Ascending aorta (tissue), 2 donors: Measurements from ENCODE around the gene NSFL1C. TPM values are rescaled to one million over a fixed set of nuclear protein-coding genes. Genes with fewer than 3 reads are reported as not detected.

Experiments
- DNase-seq, 2 donors: peaks; one replicate each; pipeline ENCODE4 v3.0.0-alpha.2; 2019; ENCODE audit warnings: low spot score in 2 of 2
- H3K27ac ChIP-seq, 2 donors: fragments of 200-600 bp; sonication (generic); one replicate each; pipeline ENCODE4 v1.5.1; 2016 to 2017; ENCODE audit warnings: mild to moderate bottlenecking in 1 of 2
- H3K27me3 ChIP-seq: fragments of 200-600 bp; sonication (generic); one replicate; pipeline ENCODE4 v1.5.1; 2017
- H3K36me3 ChIP-seq, 2 donors: fragments of 200-600 bp; sonication (generic); one replicate each; pipeline ENCODE4 v1.5.1; 2016
- H3K4me1 ChIP-seq, 2 donors: fragments of 200-600 bp; sonication (generic); one replicate each; pipeline ENCODE4 v1.5.1; 2016 to 2017; ENCODE audit warnings: mild to moderate bottlenecking in 1 of 2
- H3K4me3 ChIP-seq, 2 donors: fragments of 200-600 bp; sonication (generic); one replicate each; pipeline ENCODE4 v1.5.1; 2016 to 2017; ENCODE audit warnings: mild to moderate bottlenecking in 1 of 2
- H3K9me3 ChIP-seq, 2 donors: fragments of 200-600 bp; sonication (generic); one replicate each; pipeline ENCODE4 v1.5.1; 2016
- CTCF ChIP-seq, 3 experiments: fragments of 200-600 bp in 2 of 3; fragments of 450-650 bp in 1 of 3; sonication (generic) in 2 of 3; IDR thresholded peaks; one replicate each; pipeline ENCODE4 v1.5.1; 2016 to 2019; ENCODE audit warnings: antibody characterized with exemption in 3 of 3, mild to moderate bottlenecking in 1 of 3, moderate library complexity in 1 of 3
- intact Hi-C: fragments of 100-400 bp; cut with DNase I; formaldehyde crosslinking; loops from one replicate; pipeline ENCODE4 v1.15.1; 2023
- total RNA-seq: library from RNA; depleted of rRNA; stranded (reverse); fragments of >200 nt; gene quantifications from one replicate; pipeline ENCODE4 v1.1.0, GENCODE V29; 2016

The NSFL1C gene
- total RNA-seq, 1 donor from 2014 or later: 58.5 TPM

GRCh38 chr20:1462834-1463233 is 3.8 kb downstream of the NSFL1C start:
- intact Hi-C loops: loop anchor here (10.0 kb wide), 3 partner anchors 342 to 1192 kb away; partner anchors contain the start of gene NOP56
- peaks cover 10 to 18% of the 10 kb centered on the region in 2 donors for H3K4me1 ChIP-seq
- no peak for DNase-seq
- H3K4me3 ChIP-seq: no peak overlapping the region
- no peaks in the 10 kb centered on the region for H3K27me3 ChIP-seq
- no peaks in the 10 kb centered on the region for H3K9me3 ChIP-seq
- H3K27ac ChIP-seq: no peak overlapping the region
- peaks cover 17 to 55% of the 10 kb centered on the region in 2 donors for H3K36me3 ChIP-seq
- TF ChIP-seq CTCF (IDR thresholded peaks at IDR 0.05): no peak

GRCh38 chr20:1462001-1462400 is 4.6 kb downstream of the NSFL1C start:
- intact Hi-C loops: loop anchor here (10.0 kb wide), 3 partner anchors 343 to 1193 kb away; partner anchors contain the start of gene NOP56
- Histone ChIP-seq H3K27ac (no peak overlapping the region), H3K9me3 (no peaks in the 10 kb centered on the region), H3K36me3 (peaks cover 20 to 63% of the 10 kb centered on the region in 2 donors), H3K4me1 (peaks cover 10 to 16% of the 10 kb centered on the region in 2 donors), H3K27me3 (no peaks in the 10 kb centered on the region), H3K4me3 (no peak overlapping the region)
- TF ChIP-seq CTCF (IDR thresholded peaks at IDR 0.05): no peak
- DNase-seq: no peak

DNA sequence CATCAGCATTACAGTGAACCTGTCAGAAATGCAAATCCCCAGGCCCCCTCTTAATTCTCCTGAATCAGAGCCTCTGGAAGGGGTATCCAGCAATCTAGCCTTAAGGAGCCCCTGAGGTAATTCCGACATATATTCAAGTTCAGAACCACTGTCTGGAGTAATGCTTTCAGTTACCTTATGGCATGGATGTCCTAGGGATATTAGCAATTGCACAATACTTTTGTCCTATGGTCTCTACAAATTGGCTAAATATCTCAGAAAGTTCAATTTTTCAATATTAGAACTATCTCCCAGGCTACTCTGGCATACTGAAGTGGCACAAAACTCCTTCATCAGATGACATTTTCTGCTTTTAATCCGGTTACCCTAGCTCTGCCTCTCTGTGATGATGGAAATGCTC is 6.4 kb downstream of the NSFL1C start:
- H3K9me3 ChIP-seq: no peaks in the 10 kb centered on the region
- peaks cover 5 to 8% of the 10 kb centered on the region in 2 donors for H3K4me1 ChIP-seq
- no peak for DNase-seq
- H3K27ac ChIP-seq: no peak overlapping the region
- no peak for TF ChIP-seq CTCF (IDR thresholded peaks at IDR 0.05)
- peaks cover 29 to 79% of the 10 kb centered on the region in 2 donors for H3K36me3 ChIP-seq
- no peak overlapping the region for H3K4me3 ChIP-seq
- intact Hi-C loops: loop anchor here (10.0 kb wide), 3 partner anchors 345 to 1195 kb away; partner anchors contain the start of gene NOP56
- H3K27me3 ChIP-seq: no peaks in the 10 kb centered on the region

DNA sequence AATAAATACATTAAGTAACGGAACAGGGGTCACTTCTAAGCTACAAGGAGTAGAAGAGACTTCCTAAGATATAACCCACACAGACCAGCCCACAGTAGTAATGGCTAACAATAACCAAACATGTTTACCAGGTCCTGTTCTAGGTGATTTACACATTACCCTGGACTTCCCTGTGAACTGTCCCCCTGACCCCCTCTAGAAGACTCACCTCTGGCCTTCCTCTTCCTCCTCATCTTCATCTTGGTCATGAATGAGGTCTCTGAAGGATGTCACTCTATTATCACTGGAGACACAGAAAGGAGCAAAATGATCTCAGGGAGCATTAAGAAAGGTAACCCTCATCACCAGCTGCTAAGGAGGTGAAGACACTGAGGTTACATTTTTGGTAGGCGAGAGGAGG is 8.7 kb downstream of the NSFL1C start:
- no peak for TF ChIP-seq CTCF (IDR thresholded peaks at IDR 0.05)
- Histone ChIP-seq H3K4me3 (no peak overlapping the region), H3K27me3 (no peaks in the 10 kb centered on the region), H3K9me3 (no peaks in the 10 kb centered on the region), H3K27ac (no peak overlapping the region), H3K4me1 (no peaks in the 10 kb centered on the region), H3K36me3 (peaks cover 51 to 87% of the 10 kb centered on the region in 2 donors)
- intact Hi-C loops: no loop called here
- no peak for DNase-seq

DNA sequence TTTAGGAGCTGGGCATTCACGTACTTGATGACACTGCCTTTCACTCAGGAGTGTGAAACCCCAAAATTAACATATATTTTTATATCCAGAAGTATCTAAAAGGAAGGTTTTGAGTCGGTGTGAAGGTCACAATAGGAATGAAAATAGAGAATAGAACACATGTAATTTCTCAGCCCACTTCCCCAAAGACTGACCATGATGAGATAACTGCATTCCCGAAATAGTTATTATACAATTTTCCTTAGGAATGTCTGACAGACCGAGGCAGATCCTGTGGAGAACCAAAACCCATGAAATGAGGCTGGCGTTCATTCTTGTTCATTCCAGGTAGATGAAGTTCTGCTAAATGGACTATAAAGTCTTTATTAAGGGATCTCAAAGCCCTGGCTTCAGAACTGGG is 10.3 kb downstream of the NSFL1C start:
- intact Hi-C loops: no loop called here
- H3K4me1 ChIP-seq: no peaks in the 10 kb centered on the region
- H3K4me3 ChIP-seq: no peak overlapping the region
- H3K27me3 ChIP-seq: no peaks in the 10 kb centered on the region
- TF ChIP-seq CTCF (IDR thresholded peaks at IDR 0.05): no peak
- DNase-seq: no peak
- H3K27ac ChIP-seq: no peak overlapping the region
- H3K9me3 ChIP-seq: no peaks in the 10 kb centered on the region
- peaks cover 68 to 93% of the 10 kb centered on the region in 2 donors for H3K36me3 ChIP-seq
